GM12892 (cell line): ENCODE data around the gene KLC1.

Source experiments
- POLR2A ChIP-seq: IDR thresholded peaks from 2 replicates; pipeline ENCODE4 v1.6.1; 2011; ENCODE audit warnings: low read depth, low read length, control low read depth
- POLR2AphosphoS5 ChIP-seq: IDR thresholded peaks from 2 replicates; pipeline ENCODE4 v1.6.1; 2011; ENCODE audit warnings: low read depth, low read length, control low read depth

DNA sequence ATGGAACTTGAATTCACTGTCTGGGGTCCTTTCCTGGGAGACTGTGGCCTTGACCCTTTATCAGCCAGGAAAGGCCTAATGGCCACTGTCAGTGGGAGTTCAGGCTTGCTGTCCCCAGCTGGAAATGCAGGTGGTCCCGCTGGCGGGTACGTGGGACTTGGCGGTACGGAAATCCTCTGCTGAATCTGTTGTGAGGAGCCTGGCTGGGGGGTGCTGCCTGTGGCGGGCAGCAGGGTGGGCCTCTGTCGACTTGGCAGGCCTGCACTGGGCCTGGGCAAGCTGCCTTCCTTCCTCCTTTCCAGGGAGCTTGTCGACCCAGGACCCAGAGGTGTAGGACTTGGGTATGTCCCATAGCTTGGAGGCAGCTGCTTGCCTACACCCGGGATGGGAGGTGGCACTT lies 112.9 kb downstream of the KLC1 start:
- TF ChIP-seq POLR2A: no peak
- TF ChIP-seq POLR2AphosphoS5: no peak
